Common myeloid progenitor, CD34-positive (primary cell): ENCODE measurements around the gene BEX4.
A peak's percentile ranks its signal among the peaks of the same experiment; 100 is the strongest.
"Not testable (repeated sequence)": the region's sequence is repeated elsewhere in the genome, so short reads cannot be mapped to it uniquely, and the experiment has no call there.

Source experiments
- CTCF ChIA-PET: fragments of 350-600 bp; sonication (Branson Sonifier 250); formaldehyde crosslinking; loops from one replicate; lab custom pipeline; 2021; ENCODE audit warnings: antibody characterized with exemption; lab: Charles Lee
- POLR2A ChIA-PET: fragments of 350-600 bp; sonication (Branson Sonifier 250); formaldehyde crosslinking; loops from one replicate; lab custom pipeline; 2021; ENCODE audit warnings: antibody characterized with exemption; lab: Charles Lee
- DNase-seq, 3 donors: peaks; one replicate each; pipeline versions ENCODE4 v3.0.0 to v3.0.0-alpha.2; 2013
- H3K27ac ChIP-seq, 2 experiments: 1 replicate in 1 of 2; 2 replicates in 1 of 2; pipeline ENCODE4 v1.7.0; 2013; ENCODE audit warnings: inconsistent platforms in 2 of 2, low read length in 2 of 2, mild to moderate bottlenecking in 2 of 2, low read depth in 1 of 2, moderate library complexity in 1 of 2; ENCODE audit not compliant: severe bottlenecking in 2 of 2, insufficient read depth in 1 of 2, poor library complexity in 1 of 2
- H3K27me3 ChIP-seq, 5 experiments: replicated peaks in 2 of 5; 1 replicate in 3 of 5; 2 replicates in 2 of 5; pipeline versions ENCODE4 v1.6.1 to v1.7.0; 2013; ENCODE audit warnings: low read length in 4 of 5, mild to moderate bottlenecking in 2 of 5, moderate library complexity in 2 of 5, inconsistent platforms in 1 of 5; ENCODE audit not compliant: insufficient read depth in 5 of 5, control insufficient read depth in 4 of 5
- H3K36me3 ChIP-seq, 4 experiments: 1 replicate in 2 of 4; 2 replicates in 2 of 4; pipeline versions ENCODE4 v1.6.1 to v1.7.0; 2013; ENCODE audit warnings: low read length in 3 of 4, control low read depth in 1 of 4, mild to moderate bottlenecking in 1 of 4; ENCODE audit not compliant: control insufficient read depth in 4 of 4, insufficient read depth in 4 of 4
- H3K4me1 ChIP-seq, 4 experiments: 1 replicate in 3 of 4; 2 replicates in 1 of 4; pipeline versions ENCODE4 v1.6.1 to v1.7.1; 2013; ENCODE audit warnings: low read length in 3 of 4, mild to moderate bottlenecking in 3 of 4, control low read depth in 1 of 4, inconsistent platforms in 1 of 4, moderate library complexity in 1 of 4; ENCODE audit not compliant: control insufficient read depth in 4 of 4, insufficient read depth in 4 of 4; ENCODE audit errors: control extremely low read depth in 1 of 4
- H3K4me3 ChIP-seq, 7 experiments: 1 replicate in 4 of 7; 2 replicates in 3 of 7; pipeline versions ENCODE4 v1.5.1 to v1.7.0; 2013; ENCODE audit warnings: mild to moderate bottlenecking in 7 of 7, low read length in 6 of 7, moderate library complexity in 6 of 7, inconsistent platforms in 2 of 7, low read depth in 2 of 7, control low read depth in 1 of 7; ENCODE audit not compliant: insufficient read depth in 4 of 7, control insufficient read depth in 1 of 7; ENCODE audit errors: extremely low read depth in 1 of 7
- H3K9me3 ChIP-seq, 5 experiments: 1 replicate in 4 of 5; 2 replicates in 1 of 5; pipeline versions ENCODE4 v1.6.1 to v1.7.1; 2013; ENCODE audit warnings: low read length in 4 of 5, mild to moderate bottlenecking in 2 of 5, inconsistent platforms in 1 of 5, low read depth in 1 of 5, moderate library complexity in 1 of 5; ENCODE audit not compliant: control insufficient read depth in 4 of 5, insufficient read depth in 2 of 5; ENCODE audit errors: control extremely low read depth in 1 of 5
- WGBS: methylation state at CpG from one replicate; pipeline ENCODE4 v1.1.5; 2013; ENCODE audit not compliant: insufficient coverage; 5-methylcytosine and 5-hydroxymethylcytosine counted together

Gene BEX4

GRCh38 chrX:103235608-103236007, 20.7 kb downstream of the BEX4 start:
- CTCF ChIA-PET, H3K4me1 ChIP-seq, H3K36me3 ChIP-seq, H3K27me3 ChIP-seq, H3K27ac ChIP-seq, H3K4me3 ChIP-seq, POLR2A ChIA-PET, H3K9me3 ChIP-seq: not testable (repeated sequence)
- peak in 2 of 3 donors; percentile 18 to 27 for DNase-seq
- no CpG with 5 or more reads among the region's 2 CpGs for WGBS

DNA sequence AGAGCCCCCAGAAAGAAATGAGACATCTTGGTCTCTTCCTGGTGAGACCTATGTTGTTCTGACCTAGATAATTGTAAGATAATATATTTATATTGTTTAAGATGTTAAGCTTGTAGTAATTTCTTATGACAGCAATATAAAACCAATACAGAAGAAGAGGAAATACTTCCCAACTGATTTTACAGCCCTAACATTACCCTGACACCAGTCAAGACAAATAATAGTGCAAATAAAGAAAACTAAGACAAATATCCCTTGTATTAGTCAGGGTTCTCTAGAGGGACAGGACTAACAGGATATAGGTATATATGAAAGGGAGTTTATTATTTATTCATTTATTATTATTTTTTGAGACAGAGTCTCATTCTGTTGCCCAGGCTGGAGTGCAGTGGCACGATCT, 21.4 kb downstream of the BEX4 start:
- no peak overlapping the region for H3K4me3 ChIP-seq
- peaks cover 0 to 6% (median 0%) of the 10 kb centered on the region in 4 experiments for H3K4me1 ChIP-seq
- WGBS, result 100% methylated on average over 1 of the region's 1 CpG
- DNase-seq, result no peak
- POLR2A ChIA-PET, result no interaction called here
- H3K9me3 ChIP-seq, result no peaks in the 10 kb centered on the region
- no peaks in the 10 kb centered on the region for H3K27me3 ChIP-seq
- no peaks in the 10 kb centered on the region for H3K36me3 ChIP-seq
- no peak overlapping the region for H3K27ac ChIP-seq
- CTCF ChIA-PET, result no interaction called here

- no peaks in the 10 kb centered on the region for H3K27me3 ChIP-seq
- H3K9me3 ChIP-seq, result no peaks in the 10 kb centered on the region
- ChIA-PET POLR2A (no interaction called here), CTCF (no interaction called here)
- no peak for DNase-seq
- no peaks in the 10 kb centered on the region for H3K36me3 ChIP-seq
- H3K27ac ChIP-seq, result no peak overlapping the region
- H3K4me3 ChIP-seq, result no peak overlapping the region
- H3K4me1 ChIP-seq, result peaks cover 0 to 2% (median 0%) of the 10 kb centered on the region in 4 experiments
Measured at GRCh38 chrX:103240155-103240554, 25.2 kb downstream of the BEX4 start.

GRCh38 chrX:103248553-103248952, 33.6 kb downstream of the BEX4 start:
- Histone ChIP-seq H3K27me3 (peaks cover 0 to 8% (median 0%) of the 10 kb centered on the region in 5 experiments), H3K36me3 (peaks cover 0 to 7% (median 2%) of the 10 kb centered on the region in 4 experiments), H3K4me3 (no peak overlapping the region), H3K4me1 (peaks cover 2% of the 10 kb centered on the region in 4 experiments), H3K9me3 (no peaks in the 10 kb centered on the region), H3K27ac (no peak overlapping the region)
- CTCF ChIA-PET, result interaction anchor here (0.9 to 1.6 kb wide), 5 partner anchors 12 to 42 kb away, joined by 3 to 7 read pairs (median 4); no protein-coding TSS in a partner anchor
- peak; percentile 38 to 68 (median 49) for DNase-seq
- POLR2A ChIA-PET, result no interaction called here

- Histone ChIP-seq H3K4me3 (no peak overlapping the region), H3K27me3 (peaks cover 0 to 13% (median 0%) of the 10 kb centered on the region in 5 experiments), H3K36me3 (peaks cover 0 to 7% (median 2%) of the 10 kb centered on the region in 4 experiments), H3K4me1 (peaks cover 2 to 12% (median 7%) of the 10 kb centered on the region in 4 experiments), H3K9me3 (no peaks in the 10 kb centered on the region), H3K27ac (no peak overlapping the region)
- CTCF ChIA-PET, result interaction anchor here (1.0 to 2.1 kb wide), 2 partner anchors 39 to 299 kb away, joined by 3 to 5 read pairs; no protein-coding TSS in a partner anchor
- 67% methylated on average over 1 of the region's 1 CpG for WGBS
- DNase-seq, result no peak
- POLR2A ChIA-PET, result no interaction called here
Measured at GRCh38 chrX:103249805-103250204, 34.9 kb downstream of the BEX4 start.

DNA sequence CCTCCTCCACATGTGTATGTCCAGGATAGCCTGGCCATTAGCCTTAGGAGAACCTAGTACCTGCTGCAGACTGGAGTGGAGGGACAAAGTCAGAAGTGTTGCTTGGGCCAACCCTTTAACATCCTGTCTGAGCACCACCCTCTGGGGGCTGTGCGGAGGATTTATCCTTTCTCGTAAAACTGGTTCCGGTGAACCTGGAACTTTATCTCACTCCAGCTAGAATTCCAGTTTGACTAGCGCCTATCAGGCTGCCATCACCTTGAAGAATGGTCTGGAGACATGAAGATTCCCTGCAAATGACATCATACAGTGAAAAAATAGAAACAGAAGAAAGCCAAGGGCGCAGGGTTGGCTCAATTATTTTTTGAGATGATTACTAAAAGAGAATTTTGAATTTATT, 36.1 kb downstream of the BEX4 start:
- peaks cover 2 to 17% (median 8%) of the 10 kb centered on the region in 4 experiments for H3K4me1 ChIP-seq
- 73% methylated on average over 4 of the region's 5 CpGs for WGBS
- H3K27ac ChIP-seq, result no peak overlapping the region
- ChIA-PET POLR2A (no interaction called here), CTCF (interaction anchor here (2.1 kb wide), 1 partner anchor 40 kb away, joined by 5 read pairs; no protein-coding TSS in a partner anchor)
- no peak for DNase-seq
- peaks cover 0 to 7% (median 2%) of the 10 kb centered on the region in 4 experiments for H3K36me3 ChIP-seq
- peaks cover 0 to 13% (median 0%) of the 10 kb centered on the region in 5 experiments for H3K27me3 ChIP-seq
- no peaks in the 10 kb centered on the region for H3K9me3 ChIP-seq
- no peak overlapping the region for H3K4me3 ChIP-seq

GRCh38 chrX:103253608-103254007, 38.7 kb downstream of the BEX4 start:
- H3K4me3 ChIP-seq, result peak overlapping the region in 6 of 7 experiments; percentile 72 to 95 (median 81)
- CTCF ChIA-PET, result interaction anchor here (1.0 to 1.3 kb wide), 2 partner anchors 12 to 42 kb away, joined by 3 to 6 read pairs; no protein-coding TSS in a partner anchor
- peaks cover 0 to 7% (median 2%) of the 10 kb centered on the region in 4 experiments for H3K36me3 ChIP-seq
- peak in 1 of 3 donors; percentile 6 for DNase-seq
- H3K27me3 ChIP-seq, result peaks cover 0 to 15% (median 0%) of the 10 kb centered on the region in 5 experiments
- peak overlapping the region in 1 of 2 experiments; percentile 86 for H3K27ac ChIP-seq
- 38% methylated on average over 6 of the region's 8 CpGs for WGBS
- POLR2A ChIA-PET, result interaction anchor here (0.6 kb wide), 1 partner anchor 192 kb away, joined by 4 read pairs; no protein-coding TSS in a partner anchor
- H3K4me1 ChIP-seq, result peaks cover 2 to 17% (median 8%) of the 10 kb centered on the region in 4 experiments
- no peaks in the 10 kb centered on the region for H3K9me3 ChIP-seq
